ENCODE measurements around the gene CHST6.
A peak's percentile ranks its signal among the peaks of the same experiment; 100 is the strongest.
"Not testable (repeated sequence)": the region's sequence is repeated elsewhere in the genome, so short reads cannot be mapped to it uniquely, and the experiment has no call there.

The CHST6 gene

GRCh38 chr16:75502916-75503605 is 7.8 kb upstream of the CHST6 start:
- no peak for DNase-seq

GRCh38 chr16:75501820-75502219 is 6.6 kb upstream of the CHST6 start:
- not testable (repeated sequence) for DNase-seq

- no peak for DNase-seq
These were observed 6.1 kb upstream of the CHST6 start for GRCh38 chr16:75501359-75501758.

GRCh38 chr16:75498605-75499322 is 3.5 kb upstream of the CHST6 start:
- DNase-seq: not testable (repeated sequence)

- no peak for DNase-seq
These were observed 2.3 kb upstream of the CHST6 start for GRCh38 chr16:75497558-75497957.

- no peak for DNase-seq
These were observed 573 bp downstream of the CHST6 start for GRCh38 chr16:75494661-75495075.

- DNase-seq: no peak
These were observed 1.1 kb downstream of the CHST6 start for GRCh38 chr16:75494184-75494583.

GRCh38 chr16:75491876-75492275 is 3.4 kb downstream of the CHST6 start:
- peak; percentile 91 for DNase-seq

GRCh38 chr16:75488322-75488721 is 6.9 kb downstream of the CHST6 start:
- DNase-seq: no peak

GRCh38 chr16:75486676-75487313 is 8.4 kb downstream of the CHST6 start:
- DNase-seq: no peak

GRCh38 chr16:75486014-75486675 is 9.1 kb downstream of the CHST6 start:
- DNase-seq: peak; percentile 60

GRCh38 chr16:75485230-75486013 is 9.8 kb downstream of the CHST6 start:
- DNase-seq: no peak

GRCh38 chr16:75483222-75483621 is 12.0 kb downstream of the CHST6 start:
- DNase-seq: peak; percentile 7

GRCh38 chr16:75482434-75483205 is 12.6 kb downstream of the CHST6 start:
- peak; percentile 48 for DNase-seq

- DNase-seq: no peak
These were observed 13.8 kb downstream of the CHST6 start for GRCh38 chr16:75481475-75481874.

GRCh38 chr16:75479421-75479990 is 15.7 kb downstream of the CHST6 start:
- no peak for DNase-seq

GRCh38 chr16:75478480-75479345 is 16.5 kb downstream of the CHST6 start:
- no peak for DNase-seq

- DNase-seq: peak; percentile 66
These were observed 17.4 kb downstream of the CHST6 start for GRCh38 chr16:75477680-75478473.

- no peak for DNase-seq
These were observed 18.4 kb downstream of the CHST6 start for GRCh38 chr16:75476817-75477216.

All from DMS79 (cell line).